HG02623 (cell line): ENCODE measurements around the gene ARHGAP36.

Experiments used
- ATAC-seq: cut with Tn5 transposase; IDR thresholded peaks from one replicate; pipeline ENCODE4 v1.9.1; 2021; ENCODE audit warnings: moderate library complexity; ENCODE audit not compliant: unreplicated experiment

ARHGAP36 gene

GRCh38 chrX:131068945-131069719 lies 11.0 kb downstream of the ARHGAP36 start:
- ATAC-seq = no peak

- ATAC-seq = no peak
Measured at GRCh38 chrX:131072871-131073571, 14.9 kb downstream of the ARHGAP36 start.

DNA sequence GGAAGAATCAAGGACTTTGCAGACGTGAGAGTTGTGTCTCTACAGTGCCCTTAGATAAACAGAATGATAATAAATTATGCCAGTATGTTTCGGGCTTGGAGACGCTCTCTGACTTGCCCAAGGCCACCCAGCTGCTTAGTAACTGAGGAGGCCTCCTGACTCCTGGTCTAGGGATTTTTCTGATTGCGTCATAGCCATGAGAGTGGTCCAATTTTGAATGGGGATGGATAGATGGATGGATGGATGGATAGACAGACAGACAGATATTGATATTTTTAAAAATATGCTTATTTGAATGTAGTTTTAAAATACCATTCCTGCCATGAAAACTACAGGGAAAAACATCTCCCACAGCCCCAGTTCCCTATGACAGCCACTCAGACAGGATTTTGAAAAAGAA lies 15.5 kb downstream of the ARHGAP36 start:
- no peak for ATAC-seq

GRCh38 chrX:131081772-131082740 lies 23.9 kb downstream of the ARHGAP36 start:
- no peak for ATAC-seq

GRCh38 chrX:131083510-131084142 lies 25.5 kb downstream of the ARHGAP36 start:
- no peak for ATAC-seq

GRCh38 chrX:131084145-131084544 lies 26.0 kb downstream of the ARHGAP36 start:
- ATAC-seq = no peak

GRCh38 chrX:131136776-131137175 lies 78.6 kb downstream of the ARHGAP36 start:
- no peak for ATAC-seq

GRCh38 chrX:131139072-131139471 lies 80.9 kb downstream of the ARHGAP36 start:
- ATAC-seq = no peak
